H1 (cell line): ENCODE results near the gene KIR3DL1. TPM values are rescaled to one million over a fixed set of nuclear protein-coding genes. Genes with fewer than 3 reads are reported as not detected.

Experiments used
- BCL11A ChIP-seq, 2 experiments: IDR thresholded peaks; one replicate each; pipeline ENCODE4 v1.6.1; 2011; ENCODE audit warnings: low read depth in 2 of 2, low read length in 2 of 2, mild to moderate bottlenecking in 2 of 2
- polyA plus RNA-seq, 7 experiments: library from polyadenylated mRNA; depleted of rRNA in 3 of 7; stranded (reverse) in 5 of 7; unstranded in 2 of 7; fragments of >200 nt in 5 of 7; fragments of 200-250 nt in 2 of 7; gene quantifications; 1 replicate in 5 of 7; 2 replicates in 1 of 7; 4 replicates in 1 of 7; pipeline versions ENCODE4 v1.2.1 to v1.2.3, GENCODE V29; 2011 to 2013; ENCODE audit warnings: missing spikeins in 2 of 7, mixed read lengths in 2 of 7
- small RNA-seq: library from polyadenylated mRNA; stranded (forward); fragments of <200 nt; extraction: miRNeasy Mini kit (QIAGEN cat#:217004); gene quantifications from one replicate; pipeline ENCODE3, GENCODE V24; 2013; ENCODE audit not compliant: insufficient read depth
- total RNA-seq: library from RNA; stranded (reverse); fragmentation: NEBNext Ultra II Directional; extraction: Animal tissue kit (Norgen Biotek cat#: 25700); gene quantifications from 2 replicates; pipeline ENCODE4 v1.2.1, GENCODE V29; 2021

KIR3DL1 gene
- total and polyA plus RNA-seq, 2 of the 8 experiments (the other 6 are each of a cell fraction or from before 2014, with no cell fraction given): not detected

GRCh38 chr19:54877471-54877870 is 61.2 kb downstream of the KIR3DL1 start (continued):
- TF ChIP-seq BCL11A (IDR thresholded peaks at IDR 0.05; ENCODE audit: low read depth in 2 of 2, low read length in 2 of 2): no peak

Small RNAs within 50 kb of the gene (small RNA-seq; reads per million reads assigned to genes)
- gene KIR3DP1: not detected
- not detected for gene RNU6-222P

Other genes starting within 250 kb of the KIR3DL1 start
- gene LILRA2, start 242.7 kb upstream of the KIR3DL1 start, total RNA-seq: not detected in 2 replicates
- not detected in 2 replicates for gene LILRA2, start 242.7 kb upstream of the KIR3DL1 start, polyA plus RNA-seq (2011; rRNA removed)
- gene LILRA1, start 222.8 kb upstream of the KIR3DL1 start, total RNA-seq: not detected in 2 replicates
- not detected in 2 replicates for gene LILRA1, start 222.8 kb upstream of the KIR3DL1 start, polyA plus RNA-seq (2011; rRNA removed)
- not detected in 2 replicates for gene LILRB1, start 186.0 kb upstream of the KIR3DL1 start, total RNA-seq
- gene LILRB1, start 186.0 kb upstream of the KIR3DL1 start, polyA plus RNA-seq (2011; rRNA removed): not detected in 2 replicates
- not detected in 2 replicates for gene LILRB4, start 153.5 kb upstream of the KIR3DL1 start, total RNA-seq
- gene LILRB4, start 153.5 kb upstream of the KIR3DL1 start, polyA plus RNA-seq (2011; rRNA removed): not detected in 2 replicates
- not detected in 2 replicates for gene KIR3DL3, start 92.0 kb upstream of the KIR3DL1 start, total RNA-seq
- not detected in 2 replicates for gene KIR3DL3, start 92.0 kb upstream of the KIR3DL1 start, polyA plus RNA-seq (2011; rRNA removed)
- not detected in 2 replicates for gene KIR2DL3, start 78.0 kb upstream of the KIR3DL1 start, total RNA-seq
- not detected in 2 replicates for gene KIR2DL3, start 78.0 kb upstream of the KIR3DL1 start, polyA plus RNA-seq (2011; rRNA removed)
- gene KIR2DL1, start 46.7 kb upstream of the KIR3DL1 start, total RNA-seq: not detected in 2 replicates
- gene KIR2DL1, start 46.7 kb upstream of the KIR3DL1 start, polyA plus RNA-seq (2011; rRNA removed): not detected in 2 replicates
- gene KIR2DL4, start 12.9 kb upstream of the KIR3DL1 start, total RNA-seq: not detected in 2 replicates
- gene KIR2DL4, start 12.9 kb upstream of the KIR3DL1 start, polyA plus RNA-seq (2011; rRNA removed): not detected in 2 replicates
- not detected in 2 replicates for gene KIR2DS4, start 16.2 kb downstream of the KIR3DL1 start, total RNA-seq
- not detected in 2 replicates for gene KIR2DS4, start 16.2 kb downstream of the KIR3DL1 start, polyA plus RNA-seq (2011; rRNA removed)
- not detected in 2 replicates for gene KIR3DL2, start 34.0 kb downstream of the KIR3DL1 start, total RNA-seq
- not detected in 2 replicates for gene KIR3DL2, start 34.0 kb downstream of the KIR3DL1 start, polyA plus RNA-seq (2011; rRNA removed)
- not detected in 2 replicates for gene FCAR, start 57.8 kb downstream of the KIR3DL1 start, total RNA-seq
- gene FCAR, start 57.8 kb downstream of the KIR3DL1 start, polyA plus RNA-seq (2011; rRNA removed): not detected in 2 replicates
- 4.6 and 5.1 TPM in 2 replicates for gene NCR1, start 89.7 kb downstream of the KIR3DL1 start, total RNA-seq
- 1.5 and 2.3 TPM in 2 replicates for gene NCR1, start 89.7 kb downstream of the KIR3DL1 start, polyA plus RNA-seq (2011; rRNA removed)
- 0.91 and 0.96 TPM in 2 replicates for gene NLRP7, start 131.1 kb downstream of the KIR3DL1 start, total RNA-seq
- gene NLRP7, start 131.1 kb downstream of the KIR3DL1 start, polyA plus RNA-seq (2011; rRNA removed): 0.75 and 1.2 TPM in 2 replicates
- 2.5 TPM in 2 replicates for gene NLRP2, start 149.9 kb downstream of the KIR3DL1 start, total RNA-seq
- 0.62 and 0.71 TPM in 2 replicates for gene NLRP2, start 149.9 kb downstream of the KIR3DL1 start, polyA plus RNA-seq (2011; rRNA removed)
- gene GP6, start 221.8 kb downstream of the KIR3DL1 start, total RNA-seq: 0.26 TPM in 1 of 2 replicates, not detected in the other
- 0.18 and 0.42 TPM in 2 replicates for gene GP6, start 221.8 kb downstream of the KIR3DL1 start, polyA plus RNA-seq (2011; rRNA removed)
- gene RDH13, start 246.7 kb downstream of the KIR3DL1 start, total RNA-seq: 29.4 and 31.5 TPM in 2 replicates
- 15.9 and 20.5 TPM in 2 replicates for gene RDH13, start 246.7 kb downstream of the KIR3DL1 start, polyA plus RNA-seq (2011; rRNA removed)